ENCODE data around the gene PRKG1.

DNA sequence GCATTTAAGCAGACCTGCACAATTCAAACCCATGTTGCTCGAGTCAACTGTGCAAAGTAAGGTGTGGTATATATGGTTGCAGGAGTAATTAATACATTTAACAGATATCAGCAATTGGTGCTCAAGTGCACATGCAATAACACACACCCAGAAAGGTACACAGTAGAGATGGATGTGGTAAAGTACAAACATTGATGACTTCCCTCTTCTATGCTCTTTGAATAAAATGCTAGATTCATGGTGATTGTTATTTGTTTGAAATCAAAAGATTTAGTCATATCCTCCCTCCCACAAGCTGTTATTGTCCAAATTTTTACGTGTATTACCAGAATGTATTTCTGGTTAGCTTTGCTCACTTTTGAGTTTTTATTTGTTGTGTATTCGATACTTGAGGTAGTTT lies 887.1 kb downstream of the PRKG1 start:
- TF ChIP-seq, protein P1, sequence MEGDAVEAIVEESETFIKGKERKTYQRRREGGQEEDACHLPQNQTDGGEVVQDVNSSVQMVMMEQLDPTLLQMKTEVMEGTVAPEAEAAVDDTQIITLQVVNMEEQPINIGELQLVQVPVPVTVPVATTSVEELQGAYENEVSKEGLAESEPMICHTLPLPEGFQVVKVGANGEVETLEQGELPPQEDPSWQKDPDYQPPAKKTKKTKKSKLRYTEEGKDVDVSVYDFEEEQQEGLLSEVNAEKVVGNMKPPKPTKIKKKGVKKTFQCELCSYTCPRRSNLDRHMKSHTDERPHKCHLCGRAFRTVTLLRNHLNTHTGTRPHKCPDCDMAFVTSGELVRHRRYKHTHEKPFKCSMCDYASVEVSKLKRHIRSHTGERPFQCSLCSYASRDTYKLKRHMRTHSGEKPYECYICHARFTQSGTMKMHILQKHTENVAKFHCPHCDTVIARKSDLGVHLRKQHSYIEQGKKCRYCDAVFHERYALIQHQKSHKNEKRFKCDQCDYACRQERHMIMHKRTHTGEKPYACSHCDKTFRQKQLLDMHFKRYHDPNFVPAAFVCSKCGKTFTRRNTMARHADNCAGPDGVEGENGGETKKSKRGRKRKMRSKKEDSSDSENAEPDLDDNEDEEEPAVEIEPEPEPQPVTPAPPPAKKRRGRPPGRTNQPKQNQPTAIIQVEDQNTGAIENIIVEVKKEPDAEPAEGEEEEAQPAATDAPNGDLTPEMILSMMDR (conservative IDR thresholded peaks at IDR 0.05; ENCODE audit: low read length) = no peak
- no peak for TF ChIP-seq EZH2phosphoT487 (IDR thresholded peaks at IDR 0.05; ENCODE audit: borderline replicate concordance)

All from Loucy (cell line).